Measurements from ENCODE around the gene UBA1. TPM values are rescaled to one million over a fixed set of nuclear protein-coding genes. Genes with fewer than 3 reads are reported as not detected.
"Not testable (repeated sequence)": the region's sequence is repeated elsewhere in the genome, so short reads cannot be mapped to it uniquely, and the experiment has no call there.

Gene UBA1
- total RNA-seq, 1 donor from 2014 or later = 503 TPM

DNA sequence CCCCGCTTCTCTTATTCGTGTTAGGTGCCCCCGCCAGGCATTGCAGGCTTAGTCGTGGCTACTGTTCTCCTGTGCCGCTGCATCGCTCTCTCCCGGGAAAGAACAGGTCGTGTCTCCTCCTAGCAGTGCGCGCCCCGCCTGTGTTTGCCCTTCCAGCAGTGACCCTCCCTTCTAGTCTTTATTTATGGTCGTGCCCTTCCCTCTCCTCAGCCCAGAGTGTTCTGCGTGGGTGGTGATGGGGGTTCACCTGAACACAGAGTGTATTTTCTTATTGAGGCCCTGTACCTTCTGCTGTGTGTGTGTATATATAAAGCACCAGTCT lies 54.3 kb downstream of the UBA1 start:
- no peaks in the 10 kb centered on the region for H3K36me3 Mint-ChIP-seq (ENCODE audit: unreplicated experiment)
- peaks cover 5% of the 10 kb centered on the region for H3K27me3 Mint-ChIP-seq (ENCODE audit: unreplicated experiment)

GRCh38 chrX:47248576-47248975 lies 54.9 kb downstream of the UBA1 start:
- Mint-ChIP-seq H3K4me1 (ENCODE audit: low read depth, unreplicated experiment) (peaks cover 15% of the 10 kb centered on the region), H3K27me3 (ENCODE audit: unreplicated experiment) (peaks cover 5% of the 10 kb centered on the region), H3K36me3 (ENCODE audit: unreplicated experiment) (no peaks in the 10 kb centered on the region), H3K27ac (ENCODE audit: unreplicated experiment) (no peak overlapping the region), H3K4me3 (ENCODE audit: unreplicated experiment) (no peak overlapping the region), H3K9me3 (ENCODE audit: unreplicated experiment) (peaks cover 6% of the 10 kb centered on the region)
- no peak for DNase-seq
- TF ChIP-seq, protein P1, sequence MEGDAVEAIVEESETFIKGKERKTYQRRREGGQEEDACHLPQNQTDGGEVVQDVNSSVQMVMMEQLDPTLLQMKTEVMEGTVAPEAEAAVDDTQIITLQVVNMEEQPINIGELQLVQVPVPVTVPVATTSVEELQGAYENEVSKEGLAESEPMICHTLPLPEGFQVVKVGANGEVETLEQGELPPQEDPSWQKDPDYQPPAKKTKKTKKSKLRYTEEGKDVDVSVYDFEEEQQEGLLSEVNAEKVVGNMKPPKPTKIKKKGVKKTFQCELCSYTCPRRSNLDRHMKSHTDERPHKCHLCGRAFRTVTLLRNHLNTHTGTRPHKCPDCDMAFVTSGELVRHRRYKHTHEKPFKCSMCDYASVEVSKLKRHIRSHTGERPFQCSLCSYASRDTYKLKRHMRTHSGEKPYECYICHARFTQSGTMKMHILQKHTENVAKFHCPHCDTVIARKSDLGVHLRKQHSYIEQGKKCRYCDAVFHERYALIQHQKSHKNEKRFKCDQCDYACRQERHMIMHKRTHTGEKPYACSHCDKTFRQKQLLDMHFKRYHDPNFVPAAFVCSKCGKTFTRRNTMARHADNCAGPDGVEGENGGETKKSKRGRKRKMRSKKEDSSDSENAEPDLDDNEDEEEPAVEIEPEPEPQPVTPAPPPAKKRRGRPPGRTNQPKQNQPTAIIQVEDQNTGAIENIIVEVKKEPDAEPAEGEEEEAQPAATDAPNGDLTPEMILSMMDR (IDR thresholded peaks at IDR 0.05; ENCODE audit: partially characterized antibody, unreplicated experiment) = no peak

More for the DNA sequence above, 54.3 kb downstream of the UBA1 start:
- Mint-ChIP-seq H3K4me3 (ENCODE audit: unreplicated experiment) (no peak overlapping the region), H3K4me1 (ENCODE audit: low read depth, unreplicated experiment) (peaks cover 17% of the 10 kb centered on the region), H3K27ac (ENCODE audit: unreplicated experiment) (peak overlapping the region; percentile 52), H3K9me3 (ENCODE audit: unreplicated experiment) (peaks cover 6% of the 10 kb centered on the region)
- TF ChIP-seq, protein P1 (IDR thresholded peaks at IDR 0.05; ENCODE audit: partially characterized antibody, unreplicated experiment) = no peak
- no peak for DNase-seq

DNA sequence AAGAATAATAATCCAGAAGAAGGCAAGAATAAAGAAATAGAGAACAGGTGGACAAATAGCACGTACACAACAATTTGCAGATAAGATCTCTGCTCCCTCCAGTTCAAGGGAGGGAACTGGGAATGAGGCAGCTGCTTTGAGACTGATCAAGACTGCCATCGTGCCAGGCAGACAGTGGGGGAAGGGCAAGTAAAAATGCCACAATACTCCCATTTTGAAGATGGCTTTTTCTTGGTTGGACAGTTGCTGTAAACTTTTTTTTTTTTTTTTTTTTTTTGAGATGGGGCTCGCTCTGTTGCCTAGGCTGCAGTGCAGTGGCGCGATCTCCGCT lies 56.4 kb downstream of the UBA1 start:
- no peak for DNase-seq
- H3K4me1 Mint-ChIP-seq (ENCODE audit: low read depth, unreplicated experiment) = peaks cover 8% of the 10 kb centered on the region
- H3K4me3 Mint-ChIP-seq (ENCODE audit: unreplicated experiment) = no peak overlapping the region
- peaks cover 5% of the 10 kb centered on the region for H3K27me3 Mint-ChIP-seq (ENCODE audit: unreplicated experiment)
- no peak overlapping the region for H3K27ac Mint-ChIP-seq (ENCODE audit: unreplicated experiment)
- no peaks in the 10 kb centered on the region for H3K36me3 Mint-ChIP-seq (ENCODE audit: unreplicated experiment)
- TF ChIP-seq, protein P1 (IDR thresholded peaks at IDR 0.05; ENCODE audit: partially characterized antibody, unreplicated experiment) = no peak
- peaks cover 6% of the 10 kb centered on the region for H3K9me3 Mint-ChIP-seq (ENCODE audit: unreplicated experiment)

DNA sequence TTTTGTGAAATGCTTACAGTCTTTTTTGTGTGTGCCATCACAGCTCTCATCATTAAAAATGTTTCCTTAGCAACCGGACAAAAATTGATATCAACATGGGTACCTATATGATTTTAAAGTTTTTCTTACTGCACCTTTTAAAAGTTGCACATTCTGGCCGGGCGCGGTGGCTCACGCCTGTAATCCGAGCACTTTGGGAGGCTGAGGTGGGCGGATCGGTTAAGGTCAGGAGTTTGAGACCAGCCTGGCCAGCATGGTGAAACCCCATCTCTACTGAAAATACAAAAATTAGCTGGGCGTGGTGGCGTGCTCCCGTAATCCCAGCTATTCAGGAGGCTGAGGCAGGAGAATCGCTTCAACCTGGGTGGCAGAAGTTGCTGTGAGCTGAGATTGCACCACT lies 64.0 kb downstream of the UBA1 start:
- not testable (repeated sequence) for H3K4me1 Mint-ChIP-seq (ENCODE audit: low read depth, unreplicated experiment); H3K36me3 Mint-ChIP-seq (ENCODE audit: unreplicated experiment); H3K4me3 Mint-ChIP-seq (ENCODE audit: unreplicated experiment); H3K27ac Mint-ChIP-seq (ENCODE audit: unreplicated experiment); H3K27me3 Mint-ChIP-seq (ENCODE audit: unreplicated experiment); H3K9me3 Mint-ChIP-seq (ENCODE audit: unreplicated experiment); DNase-seq

Other genes starting within 250 kb of the UBA1 start
- 2.7 TPM for gene RGN, start 115.4 kb upstream of the UBA1 start, total RNA-seq (ENCODE audit: unreplicated experiment)
- 161 TPM for gene NDUFB11, start 49.1 kb upstream of the UBA1 start, total RNA-seq (ENCODE audit: unreplicated experiment)
- 74.6 TPM for gene RBM10, start 48.6 kb upstream of the UBA1 start, total RNA-seq (ENCODE audit: unreplicated experiment)
- gene CDK16, start 24.9 kb downstream of the UBA1 start, total RNA-seq (ENCODE audit: unreplicated experiment) = 181 TPM
- gene USP11, start 39.2 kb downstream of the UBA1 start, total RNA-seq (ENCODE audit: unreplicated experiment) = 190 TPM
- gene ZNF157, start 176.7 kb downstream of the UBA1 start, total RNA-seq (ENCODE audit: unreplicated experiment) = 2.9 TPM

All from glutamatergic neuron (in vitro differentiated cells).